Measurements from ENCODE around the gene ASB1.

The ASB1 gene

DNA sequence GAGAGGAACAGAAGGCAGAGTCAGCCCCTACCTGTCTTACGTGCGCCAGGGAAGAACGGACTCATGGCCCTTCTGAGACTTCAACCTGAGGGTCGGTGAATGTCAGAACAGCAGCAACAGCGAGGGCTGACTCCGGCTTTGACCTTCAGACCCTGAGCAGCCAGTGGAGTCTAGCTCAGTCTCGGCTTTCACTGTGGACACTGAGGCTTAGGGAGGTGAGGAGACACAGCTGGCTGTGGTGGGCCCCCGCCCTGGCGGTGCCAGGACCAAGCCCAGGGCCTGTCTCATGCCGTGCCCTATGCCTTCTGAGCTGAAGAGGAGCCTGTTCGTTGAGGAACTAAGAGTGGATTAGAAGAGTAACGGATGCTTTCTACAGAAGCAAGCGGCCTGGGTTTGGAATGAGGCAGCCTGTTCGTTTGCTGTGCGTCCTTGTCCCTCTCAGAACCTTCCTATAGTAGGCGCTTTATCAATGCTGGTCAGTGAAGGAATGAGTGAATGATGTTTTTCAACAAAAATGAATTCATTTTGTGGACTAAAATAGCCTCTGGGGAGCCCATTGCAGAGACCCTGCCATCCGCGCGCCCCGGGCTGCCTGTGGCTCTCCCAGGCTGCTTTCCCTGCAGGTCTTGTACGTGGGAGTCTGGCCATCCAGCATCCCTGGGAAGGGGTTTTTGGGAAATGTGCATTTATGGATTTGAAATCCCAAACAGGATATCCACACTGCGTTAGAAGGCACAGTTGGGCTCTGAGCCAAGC is 38.9 kb downstream of the ASB1 start:
- H3K27ac ChIP-seq, result no peak overlapping the region
- TF ChIP-seq, protein P1, sequence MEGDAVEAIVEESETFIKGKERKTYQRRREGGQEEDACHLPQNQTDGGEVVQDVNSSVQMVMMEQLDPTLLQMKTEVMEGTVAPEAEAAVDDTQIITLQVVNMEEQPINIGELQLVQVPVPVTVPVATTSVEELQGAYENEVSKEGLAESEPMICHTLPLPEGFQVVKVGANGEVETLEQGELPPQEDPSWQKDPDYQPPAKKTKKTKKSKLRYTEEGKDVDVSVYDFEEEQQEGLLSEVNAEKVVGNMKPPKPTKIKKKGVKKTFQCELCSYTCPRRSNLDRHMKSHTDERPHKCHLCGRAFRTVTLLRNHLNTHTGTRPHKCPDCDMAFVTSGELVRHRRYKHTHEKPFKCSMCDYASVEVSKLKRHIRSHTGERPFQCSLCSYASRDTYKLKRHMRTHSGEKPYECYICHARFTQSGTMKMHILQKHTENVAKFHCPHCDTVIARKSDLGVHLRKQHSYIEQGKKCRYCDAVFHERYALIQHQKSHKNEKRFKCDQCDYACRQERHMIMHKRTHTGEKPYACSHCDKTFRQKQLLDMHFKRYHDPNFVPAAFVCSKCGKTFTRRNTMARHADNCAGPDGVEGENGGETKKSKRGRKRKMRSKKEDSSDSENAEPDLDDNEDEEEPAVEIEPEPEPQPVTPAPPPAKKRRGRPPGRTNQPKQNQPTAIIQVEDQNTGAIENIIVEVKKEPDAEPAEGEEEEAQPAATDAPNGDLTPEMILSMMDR (conservative IDR thresholded peaks at IDR 0.05), result no peak
- TF ChIP-seq ZFX (IDR thresholded peaks at IDR 0.05), result no peak

DNA sequence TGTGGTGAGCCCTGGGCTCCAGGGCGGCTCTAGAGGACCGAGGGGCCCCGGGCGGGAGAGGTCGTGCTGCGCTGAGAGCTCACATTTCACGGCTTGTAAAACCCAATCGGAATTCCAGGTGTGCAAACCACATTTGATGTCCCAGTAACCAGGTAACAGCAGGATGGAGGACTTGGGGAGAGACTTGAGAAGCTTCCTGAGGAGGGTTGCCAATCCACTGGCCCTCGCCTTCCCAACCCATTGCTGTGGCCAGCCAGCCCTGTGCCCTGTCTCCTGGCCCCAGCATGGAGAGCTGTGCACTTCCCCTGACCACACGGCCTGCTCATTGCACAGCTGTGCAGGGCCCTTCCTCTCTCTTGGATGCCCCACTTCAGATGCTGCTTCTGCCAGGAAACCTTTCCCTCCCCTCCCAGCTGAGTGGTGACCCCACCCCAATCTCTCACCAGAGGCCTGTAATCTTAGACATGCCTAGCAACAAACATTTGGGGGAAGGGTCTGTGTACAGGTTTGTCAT is 39.6 kb downstream of the ASB1 start:
- H3K27ac ChIP-seq, result no peak overlapping the region
- TF ChIP-seq, protein P1 (conservative IDR thresholded peaks at IDR 0.05), result no peak
- no peak for TF ChIP-seq ZFX (IDR thresholded peaks at IDR 0.05)

DNA sequence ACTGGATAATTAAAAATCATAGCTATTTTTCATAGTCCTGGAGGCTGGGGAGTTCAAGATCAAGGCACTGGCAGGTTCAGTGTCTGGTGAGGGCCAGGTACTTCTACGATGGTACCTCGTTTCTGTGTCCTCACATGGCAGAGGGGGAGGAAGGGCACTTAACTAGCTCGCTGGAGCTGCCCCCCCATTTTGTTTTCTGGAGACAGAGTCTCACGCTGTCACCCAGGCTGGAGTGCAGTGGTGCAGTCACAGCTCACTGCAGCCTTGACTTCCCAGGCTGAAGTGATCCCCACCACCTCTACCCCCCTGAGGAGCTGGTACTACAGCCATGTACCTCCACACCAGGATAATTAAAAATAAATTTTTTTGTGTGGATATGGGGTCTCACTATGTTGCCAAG is 40.3 kb downstream of the ASB1 start:
- no peak for TF ChIP-seq ZFX (IDR thresholded peaks at IDR 0.05)
- TF ChIP-seq, protein P1 (conservative IDR thresholded peaks at IDR 0.05), result no peak
- no peak overlapping the region for H3K27ac ChIP-seq

DNA sequence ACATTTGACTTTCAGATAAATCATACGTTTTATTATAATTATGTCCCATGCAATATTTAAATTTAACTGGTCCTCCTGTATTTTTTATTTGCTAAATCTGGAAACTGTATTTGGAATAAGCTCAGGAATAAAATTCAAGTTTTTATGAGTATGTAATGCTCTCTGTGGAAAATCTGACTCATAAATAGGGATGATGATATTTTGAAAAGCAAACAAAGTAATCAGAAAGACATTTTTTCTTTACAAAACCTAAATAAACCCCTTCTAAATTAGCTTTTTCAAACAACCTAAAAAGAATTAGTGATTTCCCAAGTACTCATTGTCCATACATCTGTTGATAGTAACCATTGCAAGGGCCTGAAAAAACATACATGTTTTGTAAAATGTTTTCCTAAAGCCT is 41.1 kb downstream of the ASB1 start:
- no peak overlapping the region for H3K27ac ChIP-seq
- TF ChIP-seq, protein P1 (conservative IDR thresholded peaks at IDR 0.05), result no peak
- TF ChIP-seq ZFX (IDR thresholded peaks at IDR 0.05), result no peak

DNA sequence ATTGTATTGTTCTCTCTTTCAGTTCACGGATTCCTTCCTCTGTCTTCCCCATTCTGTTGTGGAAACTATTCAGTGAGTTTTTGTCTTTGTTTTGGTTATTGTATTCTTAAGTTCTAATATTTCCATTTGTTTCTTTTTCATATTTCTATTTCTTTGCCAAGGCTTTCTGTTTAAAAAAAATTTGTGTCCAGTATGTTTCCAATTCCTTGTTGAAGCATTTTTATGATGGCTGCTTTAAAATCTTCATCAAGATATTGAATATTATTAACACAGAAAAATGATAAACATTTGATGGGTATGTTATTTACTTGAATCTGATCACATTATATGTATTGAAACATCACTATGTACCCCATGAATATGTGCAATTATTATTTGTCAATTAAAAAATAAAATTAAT is 42.4 kb downstream of the ASB1 start:
- TF ChIP-seq, protein P1 (conservative IDR thresholded peaks at IDR 0.05), result no peak
- no peak for TF ChIP-seq ZFX (IDR thresholded peaks at IDR 0.05)
- H3K27ac ChIP-seq, result no peak overlapping the region

DNA sequence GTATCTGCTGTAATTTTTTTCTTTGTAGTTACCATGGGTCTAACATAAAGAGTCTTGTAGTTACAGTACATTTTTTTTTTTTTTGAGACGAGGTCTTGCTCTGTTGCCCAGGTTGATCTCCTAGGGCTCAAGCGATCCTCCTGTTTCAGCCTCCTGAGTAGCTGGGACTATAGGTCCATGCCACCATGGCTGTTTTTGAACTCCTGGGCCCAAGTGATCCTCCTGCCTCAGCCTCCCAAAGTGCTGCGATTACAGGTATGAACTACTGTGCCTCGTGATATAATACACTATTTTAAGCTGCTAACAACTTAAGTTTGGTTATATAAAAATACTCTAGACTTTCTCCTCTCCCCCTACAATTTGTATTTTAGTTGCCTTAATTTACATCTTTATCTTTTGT is 46.3 kb downstream of the ASB1 start:
- TF ChIP-seq, protein P1 (conservative IDR thresholded peaks at IDR 0.05), result no peak
- no peak for TF ChIP-seq ZFX (IDR thresholded peaks at IDR 0.05)
- H3K27ac ChIP-seq, result no peak overlapping the region

DNA sequence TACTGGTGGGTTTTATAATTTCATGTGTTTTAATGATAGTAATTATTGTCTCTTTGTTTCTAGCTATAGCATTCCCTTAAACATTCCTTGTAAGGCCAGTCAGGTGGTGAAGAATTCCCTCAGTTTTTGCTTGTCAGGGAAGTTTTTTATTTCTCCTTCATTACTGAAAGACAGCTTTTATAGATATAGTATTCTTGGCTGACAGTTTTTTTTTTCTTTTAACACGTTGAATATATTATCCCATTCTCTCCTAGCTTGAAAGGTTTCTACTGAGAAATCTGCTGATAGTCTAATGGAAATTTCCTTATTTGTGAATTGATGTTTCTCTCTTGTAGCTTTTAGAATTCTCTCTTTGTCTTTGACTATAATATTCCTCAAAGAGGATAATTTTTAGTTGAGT is 46.8 kb downstream of the ASB1 start:
- H3K27ac ChIP-seq, result no peak overlapping the region
- TF ChIP-seq, protein P1 (conservative IDR thresholded peaks at IDR 0.05), result no peak
- no peak for TF ChIP-seq ZFX (IDR thresholded peaks at IDR 0.05)

Measured in C4-2B (cell line).